Endothelial cell of umbilical vein (primary cell): Measurements from ENCODE around the gene FAM200C. TPM values are rescaled to one million over a fixed set of nuclear protein-coding genes. Genes with fewer than 3 reads are reported as not detected.

ENCODE experiments used
- BruUV-seq: library from RNA; stranded (reverse); fragments of 400-500 nt; replicated peaks from 2 replicates; lab custom pipeline; 2021; lab: Mats Ljungman, UMichigan
- CTCF ChIA-PET: fragments of 300-600, 350-600 bp; sonication (Branson Sonifier 250); formaldehyde crosslinking; loops from one replicate; lab custom pipeline; 2021; ENCODE audit warnings: antibody characterized with exemption, inconsistent platforms; lab: Charles Lee
- POLR2A ChIA-PET: fragments of 300-600, 350-600 bp; sonication (Branson Sonifier 250); formaldehyde crosslinking; loops from one replicate; lab custom pipeline; 2021; ENCODE audit warnings: antibody characterized with exemption, inconsistent platforms; lab: Charles Lee
- DNase-seq: peaks from one replicate; pipeline ENCODE4 v3.0.0-alpha.2; 2011; ENCODE audit warnings: low read depth, low spot score
- FAIRE-seq: peaks from 2 replicates; lab custom pipeline; 2011; peaks lifted over from hg19 to GRCh38; lab: Jason Lieb, UNC
- H2AFZ ChIP-seq: 2 replicates; pipeline ENCODE4 v1.6.0; 2012; ENCODE audit warnings: low read depth, low read length, control low read depth, inconsistent platforms
- H3K27ac ChIP-seq: 2 replicates; pipeline ENCODE4 v1.5.1; 2011; ENCODE audit warnings: low read depth, mild to moderate bottlenecking, control low read depth, low read length, moderate library complexity; ENCODE audit not compliant: insufficient read depth
- H3K27me3 ChIP-seq, 2 experiments: 2 replicates each; pipeline versions ENCODE4 v1.6.0 to v1.6.1; 2011; ENCODE audit warnings: low read length in 2 of 2, mixed read lengths in 1 of 2; ENCODE audit not compliant: control insufficient read depth in 2 of 2, insufficient read depth in 2 of 2
- H3K36me3 ChIP-seq, 2 experiments: 2 replicates in 1 of 2; 3 replicates in 1 of 2; pipeline ENCODE4 v1.5.1; 2011; ENCODE audit warnings: low read length in 2 of 2, mild to moderate bottlenecking in 1 of 2, moderate library complexity in 1 of 2; ENCODE audit not compliant: control insufficient read depth in 2 of 2, insufficient read depth in 2 of 2; ENCODE audit errors: extremely low read depth in 1 of 2
- H3K4me1 ChIP-seq: 3 replicates; pipeline ENCODE4 v1.5.1; 2011; ENCODE audit warnings: mild to moderate bottlenecking, low read length; ENCODE audit not compliant: control insufficient read depth, insufficient read depth; ENCODE audit errors: extremely low read depth
- H3K4me2 ChIP-seq: 2 replicates; pipeline ENCODE4 v1.6.1; 2011; ENCODE audit warnings: low read length, control low read depth, mixed read lengths; ENCODE audit not compliant: insufficient read depth
- H3K4me3 ChIP-seq, 3 experiments: fragments of 200-600 bp in 1 of 3; sonication (generic), shearing (Covaris generic) in 1 of 3; replicated peaks in 1 of 3; 2 replicates each; pipeline ENCODE4 v1.5.1; 2011 to 2016; ENCODE audit warnings: control low read depth in 3 of 3, low read length in 3 of 3, mild to moderate bottlenecking in 2 of 3, inconsistent platforms in 1 of 3, low read depth in 1 of 3, moderate library complexity in 1 of 3; ENCODE audit not compliant: insufficient read depth in 1 of 3
- H3K79me2 ChIP-seq: 2 replicates; pipeline ENCODE4 v1.6.0; 2012; ENCODE audit warnings: low read length, inconsistent platforms; ENCODE audit not compliant: control insufficient read depth, insufficient read depth
- H3K9ac ChIP-seq: replicated peaks from 2 replicates; pipeline ENCODE3; 2011; ENCODE audit warnings: low read length, control low read depth; ENCODE audit not compliant: insufficient read depth; ENCODE audit errors: extremely low read depth
- H3K9me1 ChIP-seq: replicated peaks from 3 replicates; pipeline ENCODE4 v1.6.0; 2011; ENCODE audit warnings: mild to moderate bottlenecking, low read length; ENCODE audit not compliant: control insufficient read depth, insufficient read depth; ENCODE audit errors: extremely low read depth
- H3K9me3 ChIP-seq: replicated peaks from 2 replicates; pipeline ENCODE4 v1.5.1; 2012; ENCODE audit warnings: low read length, inconsistent platforms; ENCODE audit not compliant: control insufficient read depth, insufficient read depth
- H4K20me1 ChIP-seq: replicated peaks from 2 replicates; pipeline ENCODE3; 2011; ENCODE audit warnings: mild to moderate bottlenecking, low read length; ENCODE audit not compliant: control insufficient read depth, insufficient read depth; ENCODE audit errors: extremely low read depth
- CTCF ChIP-seq, 2 donors: IDR thresholded peaks; 1 replicate in 1 of 2; 2 replicates in 1 of 2; pipeline ENCODE4 v1.5.1; 2011; ENCODE audit warnings: low read length in 2 of 2, mild to moderate bottlenecking in 2 of 2, moderate library complexity in 2 of 2, control low read depth in 1 of 2, inconsistent platforms in 1 of 2, low read depth in 1 of 2; ENCODE audit not compliant: insufficient read depth in 1 of 2; ENCODE audit errors: extremely low read depth in 1 of 2
- EZH2 ChIP-seq: IDR thresholded peaks from 2 replicates; pipeline ENCODE4 v1.6.1; 2012; ENCODE audit warnings: borderline replicate concordance, low read depth, mild to moderate bottlenecking, moderate library complexity, low read length, inconsistent platforms; ENCODE audit not compliant: severe bottlenecking
- FOS ChIP-seq: IDR thresholded peaks from 2 replicates; pipeline ENCODE4 v1.6.1; 2011; ENCODE audit warnings: mild to moderate bottlenecking, low read length, moderate library complexity, borderline replicate concordance; ENCODE audit not compliant: insufficient read depth
- GATA2 ChIP-seq: IDR thresholded peaks from 2 replicates; pipeline ENCODE4 v1.7.0; 2011; ENCODE audit warnings: low read depth, mild to moderate bottlenecking, moderate library complexity, mixed read lengths, low read length; ENCODE audit not compliant: insufficient read length, insufficient read depth
- JUN ChIP-seq: IDR thresholded peaks from 2 replicates; pipeline ENCODE4 v1.6.1; 2011; ENCODE audit warnings: borderline replicate concordance, low read depth; ENCODE audit not compliant: insufficient read length, insufficient read depth
- MYC ChIP-seq: IDR thresholded peaks from one replicate; pipeline ENCODE4 v1.6.1; 2011; ENCODE audit warnings: mild to moderate bottlenecking, low read depth, low read length
- POLR2A ChIP-seq: IDR thresholded peaks from 2 replicates; pipeline ENCODE4 v1.6.1; 2012; ENCODE audit warnings: low read depth, mild to moderate bottlenecking, control low read depth, low read length
- POLR2AphosphoS5 ChIP-seq: IDR thresholded peaks from 2 replicates; pipeline ENCODE4 v1.6.1; 2012; ENCODE audit warnings: low read depth, mild to moderate bottlenecking, control low read depth, low read length, moderate library complexity; ENCODE audit not compliant: insufficient read depth
- dilution Hi-C: fragments of 300-500 bp; cut with MboI; formaldehyde crosslinking; loops from one replicate; pipeline ENCODE4 v1.15.0; 2019; ENCODE audit warnings: low sequenced_read_pairs; ENCODE audit not compliant: extremely low pct_ligation_motif_present
- intact Hi-C: fragments of 100-400 bp; cut with micrococcal nuclease; formaldehyde crosslinking; loops from one replicate; pipeline ENCODE4 v1.10.0; 2022
- polyA plus RNA-seq, 4 experiments: library from polyadenylated mRNA; depleted of rRNA in 3 of 4; stranded (reverse) in 3 of 4; unstranded in 1 of 4; fragments of >200 nt; gene quantifications; 2 replicates each; pipeline versions ENCODE4 v1.2.1 to v1.2.3, GENCODE V29; 2011 to 2012; ENCODE audit warnings: missing spikeins in 1 of 4
- total RNA-seq: library from RNA; stranded (reverse); gene quantifications from 2 replicates; pipeline ENCODE4 v1.2.3, GENCODE V29; 2021
- TF ChIP-seq, protein P1 (sequence below): IDR thresholded peaks from 2 replicates; pipeline ENCODE4 v1.6.1; 2011; ENCODE audit not compliant: insufficient read depth, insufficient read length

The FAM200C gene
- total and polyA plus RNA-seq, 2 donors (not counting 3 experiments of a cell fraction or from before 2014, with no cell fraction given): 0.76 to 2.7 TPM

DNA sequence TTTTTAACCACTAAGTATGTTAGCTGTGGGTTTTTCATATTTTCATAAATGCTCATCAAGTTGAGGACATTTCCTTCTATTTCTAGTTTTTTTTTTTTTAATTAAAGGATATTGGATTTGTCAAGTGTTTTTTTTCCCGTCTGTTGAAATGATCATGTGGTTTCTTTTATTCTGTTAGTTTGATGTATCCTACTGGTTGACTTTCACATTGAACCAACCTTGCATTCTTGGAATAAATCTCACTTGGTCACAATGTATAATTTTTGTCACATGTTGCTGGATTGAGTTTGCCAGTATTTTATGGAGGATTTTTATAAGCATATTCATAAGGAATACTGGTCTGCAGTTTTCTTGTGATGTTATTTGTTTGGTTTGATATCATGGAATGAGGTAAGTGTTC is 12.4 kb downstream of the FAM200C start:
- Histone ChIP-seq H3K4me3 (no peak overlapping the region), H3K9ac (no peak overlapping the region), H3K9me3 (no peaks in the 10 kb centered on the region), H4K20me1 (no peaks in the 10 kb centered on the region), H3K27ac (no peak overlapping the region), H3K4me2 (no peak overlapping the region), H3K79me2 (no peaks in the 10 kb centered on the region), H3K9me1 (no peaks in the 10 kb centered on the region), H3K27me3 (peaks cover 0 to under 1% of the 10 kb centered on the region in 2 experiments), H2AFZ (no peak overlapping the region), H3K36me3 (no peaks in the 10 kb centered on the region), H3K4me1 (no peaks in the 10 kb centered on the region)
- DNase-seq (no peak), FAIRE-seq (no peak)
- BruUV-seq: no TSS peak
- ChIA-PET POLR2A (no interaction called here), CTCF (interaction anchor here (0.7 to 1.5 kb wide), 3 partner anchors 42 to 365 kb away, joined by 3 read pairs; no protein-coding TSS in a partner anchor)
- TF ChIP-seq CTCF (IDR thresholded peaks at IDR 0.05; ENCODE audit: extremely low read depth in 1 of 2, insufficient read depth in 1 of 2, low read depth in 1 of 2, low read length in 2 of 2) (no peak), POLR2A (no peak), EZH2 (no peak), POLR2AphosphoS5 (no peak), GATA2 (no peak), MYC (no peak), FOS (no peak), JUN (no peak)
- TF ChIP-seq, protein P1, sequence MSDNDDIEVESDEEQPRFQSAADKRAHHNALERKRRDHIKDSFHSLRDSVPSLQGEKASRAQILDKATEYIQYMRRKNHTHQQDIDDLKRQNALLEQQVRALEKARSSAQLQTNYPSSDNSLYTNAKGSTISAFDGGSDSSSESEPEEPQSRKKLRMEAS: no peak
- intact Hi-C loops: no loop called here
- dilution Hi-C loops: no loop called here
